Peyer's patch (tissue), 4 donors: Measurements from ENCODE around the gene BAIAP2L2.

Experiments
- CTCF ChIP-seq, 6 experiments: fragments of 450-650 bp in 4 of 6; fragments of 200-600 bp in 2 of 6; sonication (generic) in 1 of 6; IDR thresholded peaks; one replicate each; pipeline ENCODE4 v1.5.1; 2017 to 2019; ENCODE audit warnings: antibody characterized with exemption in 6 of 6, mild to moderate bottlenecking in 3 of 6, moderate library complexity in 1 of 6
- POLR2A ChIP-seq, 2 donors: fragments of 450-650 bp; IDR thresholded peaks; one replicate each; pipeline ENCODE4 v1.5.1; 2017; ENCODE audit warnings: antibody characterized with exemption in 2 of 2, mild to moderate bottlenecking in 2 of 2, moderate library complexity in 2 of 2

- TF ChIP-seq POLR2A (IDR thresholded peaks at IDR 0.05): no peak
- TF ChIP-seq CTCF (IDR thresholded peaks at IDR 0.05): no peak
Observed at GRCh38 chr22:38077096-38077495, 33.4 kb downstream of the BAIAP2L2 start.
